HG03575 (cell line): ENCODE data around the gene BRCA2.

Experiments
- ATAC-seq: cut with Tn5 transposase; IDR thresholded peaks from one replicate; pipeline ENCODE4 v1.9.1; 2021; ENCODE audit not compliant: unreplicated experiment, insufficient number of reproducible peaks, low FRiP score; ENCODE audit errors: extremely low read depth

The BRCA2 gene

DNA sequence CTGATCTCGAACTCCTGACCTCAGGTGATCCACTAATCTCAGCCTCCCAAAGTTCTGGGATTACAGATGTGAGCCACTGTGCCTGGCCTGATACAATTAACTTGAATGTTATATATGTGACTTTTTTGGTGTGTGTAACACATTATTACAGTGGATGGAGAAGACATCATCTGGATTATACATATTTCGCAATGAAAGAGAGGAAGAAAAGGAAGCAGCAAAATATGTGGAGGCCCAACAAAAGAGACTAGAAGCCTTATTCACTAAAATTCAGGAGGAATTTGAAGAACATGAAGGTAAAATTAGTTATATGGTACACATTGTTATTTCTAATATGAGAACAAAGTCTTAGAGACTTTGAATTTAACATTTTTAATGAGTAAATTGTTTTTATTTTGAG is 55.5 kb downstream of the BRCA2 start:
- no peak for ATAC-seq

DNA sequence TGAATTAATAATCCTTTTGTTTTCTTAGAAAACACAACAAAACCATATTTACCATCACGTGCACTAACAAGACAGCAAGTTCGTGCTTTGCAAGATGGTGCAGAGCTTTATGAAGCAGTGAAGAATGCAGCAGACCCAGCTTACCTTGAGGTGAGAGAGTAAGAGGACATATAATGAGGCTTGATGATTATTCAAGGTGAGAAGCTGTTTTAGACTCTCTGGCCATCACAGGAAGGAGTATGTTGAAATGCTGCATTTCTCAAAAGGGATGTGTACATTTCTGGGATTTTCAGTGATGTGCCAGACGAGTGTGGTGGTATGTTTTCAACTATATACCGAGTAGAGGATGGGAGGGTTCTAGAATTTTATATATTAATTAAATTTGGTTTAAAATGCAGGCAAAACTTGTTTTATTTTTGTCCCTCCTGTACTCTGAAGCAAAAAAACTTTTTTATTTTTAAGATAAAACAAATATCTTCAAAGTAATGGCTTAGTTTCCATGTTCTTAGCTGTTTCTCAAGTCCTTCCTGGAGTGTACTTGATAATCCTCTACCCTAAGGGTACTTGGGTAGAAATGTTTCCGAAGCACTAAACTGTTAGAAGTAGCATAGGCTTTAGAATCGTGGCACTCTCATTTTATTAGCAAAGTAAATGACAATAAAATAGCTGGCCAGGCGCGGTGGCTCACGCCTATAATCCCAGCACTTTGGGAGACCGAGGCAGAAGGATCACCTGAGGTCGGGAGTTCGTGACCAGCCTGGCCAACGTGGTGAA is 61.5 kb downstream of the BRCA2 start:
- no peak for ATAC-seq

GRCh38 chr13:32378012-32378411 is 62.7 kb downstream of the BRCA2 start:
- no peak for ATAC-seq

DNA sequence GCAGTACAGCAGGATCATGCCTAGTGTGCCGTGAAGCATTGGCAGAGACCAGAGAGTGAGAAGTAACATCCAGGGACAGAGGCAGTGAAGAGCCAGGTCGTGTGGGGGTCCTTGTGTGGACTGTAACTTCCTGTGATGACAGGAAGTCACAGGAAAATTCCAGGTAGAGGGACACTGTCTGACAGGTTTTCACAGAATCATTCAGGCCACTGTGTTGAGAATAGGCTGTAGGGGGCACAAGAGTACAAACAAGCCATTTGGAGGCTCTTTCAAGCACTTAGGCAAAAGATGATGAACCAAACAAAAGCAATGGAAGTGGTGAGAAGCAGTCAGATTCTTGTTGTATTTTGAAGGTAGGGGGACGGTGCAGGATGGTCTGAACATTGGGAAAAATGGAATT is 66.2 kb downstream of the BRCA2 start:
- no peak for ATAC-seq

GRCh38 chr13:32383836-32384618 is 68.7 kb downstream of the BRCA2 start:
- no peak for ATAC-seq

- ATAC-seq = no peak
These were observed 69.4 kb downstream of the BRCA2 start for GRCh38 chr13:32384702-32385101.

- ATAC-seq = no peak
These were observed 70.1 kb downstream of the BRCA2 start for GRCh38 chr13:32385410-32385809.

DNA sequence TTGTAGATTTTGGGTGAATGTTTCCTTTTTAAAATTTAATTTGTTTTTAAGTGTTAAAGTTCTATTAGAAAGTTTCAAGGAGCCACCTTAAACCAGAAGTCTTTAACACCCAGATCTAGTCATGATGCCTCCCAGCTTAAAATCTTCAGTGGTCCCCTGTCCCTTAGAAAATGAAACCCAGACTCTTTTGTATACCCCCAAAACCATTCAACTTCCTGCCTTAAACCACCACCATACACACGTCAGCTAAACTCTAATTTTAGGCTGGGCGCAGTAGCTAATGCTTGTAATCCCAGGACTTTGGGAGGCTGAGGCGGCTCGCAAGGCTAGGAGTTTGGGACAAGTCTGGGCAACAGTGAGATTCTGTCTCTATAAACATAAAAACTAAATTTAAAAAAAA is 74.7 kb downstream of the BRCA2 start:
- ATAC-seq = peak; percentile 71

- ATAC-seq = no peak
These were observed 75.2 kb downstream of the BRCA2 start for GRCh38 chr13:32390484-32390883.

- no peak for ATAC-seq
These were observed 75.9 kb downstream of the BRCA2 start for GRCh38 chr13:32391101-32391619.

DNA sequence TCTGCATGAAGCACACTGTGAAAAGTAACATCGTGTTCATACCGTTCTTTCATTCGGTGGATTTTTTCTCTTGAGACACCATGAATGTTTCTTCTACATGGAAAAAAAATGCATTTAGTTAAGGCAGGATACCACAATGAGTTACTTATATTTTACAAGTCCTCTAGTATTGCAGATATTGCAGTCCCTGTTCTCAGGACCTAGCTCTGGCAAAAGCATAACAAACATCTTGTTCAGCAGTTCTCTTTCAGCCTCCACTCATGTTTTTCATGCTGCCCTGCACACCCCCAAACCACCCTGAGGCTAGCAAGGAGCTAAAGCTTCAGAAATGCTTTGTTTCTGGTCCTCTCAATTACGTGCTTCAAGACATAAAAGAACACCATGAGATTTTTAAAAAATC is 87.8 kb downstream of the BRCA2 start:
- no peak for ATAC-seq

DNA sequence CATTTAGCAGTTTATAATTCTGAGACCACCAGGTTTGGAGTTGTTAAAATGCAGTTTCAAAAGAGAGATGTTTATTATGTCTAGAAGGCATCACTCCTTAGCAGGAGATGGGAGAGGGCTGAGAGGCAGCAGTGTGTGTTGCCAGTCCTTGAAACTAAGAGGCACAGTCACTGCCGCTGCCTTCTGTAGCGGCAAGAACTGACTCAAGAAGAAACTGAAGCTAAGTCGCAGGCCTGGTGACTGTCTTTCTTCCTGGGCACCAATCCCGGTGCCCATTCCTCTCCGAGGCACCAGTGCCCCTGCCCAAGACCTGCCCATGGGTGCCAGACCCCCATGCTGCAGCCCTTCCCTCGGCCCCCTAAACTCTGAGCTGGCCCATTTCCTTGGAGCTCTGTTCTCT is 92.5 kb downstream of the BRCA2 start:
- no peak for ATAC-seq

DNA sequence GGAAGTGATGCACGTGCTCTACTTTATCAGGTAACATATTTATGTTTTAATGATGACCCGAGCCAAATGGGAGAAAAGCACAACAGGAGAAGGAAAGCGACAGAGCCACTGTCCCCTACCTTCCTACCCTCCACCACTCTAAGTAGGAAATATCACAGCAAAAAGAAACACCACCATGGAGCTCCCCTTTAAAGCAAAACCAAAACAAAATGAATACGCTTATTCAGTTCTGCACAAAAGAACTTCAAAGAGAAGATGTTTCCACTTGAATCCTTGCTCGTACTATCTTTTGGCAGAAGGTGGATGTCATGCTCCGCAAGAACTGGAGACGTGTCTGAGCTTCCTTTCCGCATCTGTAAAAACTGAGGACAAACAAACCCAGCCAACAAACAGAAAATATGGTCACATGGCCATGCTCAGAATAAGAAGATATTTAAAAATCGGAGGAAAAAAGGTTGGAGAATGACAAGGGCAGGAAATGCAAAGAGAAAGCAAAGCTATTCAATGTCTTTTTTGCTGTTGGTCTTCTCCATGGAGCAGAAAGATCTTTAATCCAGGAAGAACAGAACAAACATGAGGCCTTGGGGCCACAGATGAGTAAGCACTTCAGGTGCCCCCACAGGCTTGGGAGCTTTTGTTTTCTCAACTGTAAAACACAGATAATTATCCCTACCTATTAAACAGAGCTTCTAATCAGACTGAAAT is 93.1 kb downstream of the BRCA2 start:
- no peak for ATAC-seq

DNA sequence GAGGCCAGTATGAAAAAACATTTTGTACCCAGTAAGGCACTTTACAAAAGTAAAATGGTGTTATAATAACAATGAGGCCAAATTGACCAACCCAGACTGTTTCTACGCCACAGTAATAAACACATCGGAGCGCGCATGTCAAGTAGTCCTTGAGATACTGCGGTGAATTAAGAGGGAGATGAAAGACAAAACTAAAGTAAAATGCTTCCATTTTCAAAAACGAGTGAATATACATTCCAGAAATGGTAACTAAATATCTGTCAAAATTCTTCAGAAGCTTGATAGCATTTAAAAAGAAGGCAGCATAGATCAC is 93.6 kb downstream of the BRCA2 start:
- ATAC-seq = no peak

- ATAC-seq = no peak
These were observed 94.5 kb downstream of the BRCA2 start for GRCh38 chr13:32409561-32410421.

GRCh38 chr13:32413284-32413683 is 98.0 kb downstream of the BRCA2 start:
- no peak for ATAC-seq

- no peak for ATAC-seq
These were observed 99.3 kb downstream of the BRCA2 start for GRCh38 chr13:32414580-32414979.

DNA sequence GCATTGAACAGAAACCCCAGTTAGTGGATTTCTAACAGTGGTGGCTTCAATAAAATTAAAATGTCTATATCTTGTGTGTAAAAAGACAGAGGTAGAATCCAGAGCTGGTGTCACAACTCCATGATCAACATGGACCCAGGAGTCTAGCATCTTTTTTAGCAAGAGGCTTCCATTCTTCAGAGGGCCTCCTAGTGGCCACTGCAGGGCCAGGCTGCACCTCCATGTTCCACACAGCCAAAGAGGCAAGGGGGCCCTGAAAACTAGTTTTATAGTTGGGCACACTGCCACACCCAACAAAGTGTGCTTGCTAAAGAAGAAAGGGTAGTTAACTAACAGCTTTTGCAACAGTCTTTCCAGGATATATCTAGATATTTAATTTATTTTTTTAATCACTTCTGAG is 99.7 kb downstream of the BRCA2 start:
- no peak for ATAC-seq

DNA sequence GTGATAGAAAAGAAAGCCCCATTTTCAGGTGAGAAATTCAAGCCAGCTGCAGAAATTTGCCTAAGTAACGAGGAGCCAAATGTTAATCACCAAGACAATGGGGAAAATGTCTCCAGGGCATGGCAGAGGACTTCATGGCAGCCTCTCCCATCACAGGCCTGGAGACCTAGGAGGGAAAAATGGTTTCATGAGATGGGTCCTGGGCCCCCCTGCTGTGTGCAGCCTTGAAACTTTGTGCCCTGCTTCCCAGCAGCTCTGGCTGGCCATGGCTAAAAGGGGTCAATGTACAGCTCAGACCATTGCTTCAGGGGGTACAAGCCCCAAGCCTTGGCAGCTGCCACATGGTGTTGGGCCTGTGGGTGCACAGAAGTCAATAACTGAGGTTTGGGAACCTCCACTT is 102.7 kb downstream of the BRCA2 start:
- no peak for ATAC-seq
